ENCODE data around the gene PRKCH. TPM values are rescaled to one million over a fixed set of nuclear protein-coding genes. Genes with fewer than 3 reads are reported as not detected.

PRKCH gene
- total and polyA plus RNA-seq, 2 experiments from 2014 or later, result 2.4 to 3.5 TPM

GRCh38 chr14:61280092-61280525, 41.3 kb upstream of the PRKCH start:
- Histone ChIP-seq H3K9ac (no peak overlapping the region; the same call in 1 of the 2 replicates), H3K9me2 (ENCODE audit: insufficient read depth) (no peaks in the 10 kb centered on the region), H3K27me3 (replicated peaks; ENCODE audit: insufficient read depth) (no peaks in the 10 kb centered on the region), H3K4me2 (ENCODE audit: unreplicated experiment) (no peak overlapping the region), H3K36me3 (ENCODE audit: low read depth) (no peaks in the 10 kb centered on the region), H4K20me1 (ENCODE audit: insufficient read depth) (no peaks in the 10 kb centered on the region), H3K79me2 (ENCODE audit: insufficient read depth) (no peaks in the 10 kb centered on the region), H3K4me3 (peak overlapping the region; percentile 66), H3K9me3 (ENCODE audit: low read depth) (no peaks in the 10 kb centered on the region), H3K27ac (no peak overlapping the region), H3F3A (ENCODE audit: insufficient read depth) (peaks cover 16% of the 10 kb centered on the region), H2AFZ (peak overlapping the region; percentile 81), H3K4me1 (ENCODE audit: insufficient read depth) (peaks cover 12% of the 10 kb centered on the region; the same call in 1 of the 2 replicates)
- no peak for DNase-seq
- WGBS, 2 experiments (ENCODE audit: low coverage in 1 of 2, low lambda C conversion rate in 2 of 2, missing lambda C conversion rate in 2 of 2), result 60 to 68% methylated on average over 31 to 47 of the region's 47 CpGs
- in situ Hi-C loops (cut with MboI), result loop anchor here (25.0 kb wide), 1 partner anchor 943 kb away; no protein-coding TSS in a partner anchor
- TF ChIP-seq EZH2phosphoT487 (IDR thresholded peaks at IDR 0.05; ENCODE audit: insufficient read depth, low read depth) (no peak), EZH2 (IDR thresholded peaks at IDR 0.05; ENCODE audit: insufficient read depth, poor library complexity, severe bottlenecking) (no peak)

- H3K27me3 ChIP-seq (replicated peaks; ENCODE audit: insufficient read depth), result no peaks in the 10 kb centered on the region
- in situ Hi-C loops (cut with MboI), result loop anchor here (25.0 kb wide), 1 partner anchor 943 kb away; no protein-coding TSS in a partner anchor
- 5 to 8% methylated on average over 32 to 57 of the region's 81 CpGs for WGBS, 2 experiments (ENCODE audit: low coverage in 1 of 2, low lambda C conversion rate in 2 of 2, missing lambda C conversion rate in 2 of 2)
- peak; percentile 64 for DNase-seq
- no peaks in the 10 kb centered on the region for H3K9me3 ChIP-seq (ENCODE audit: low read depth)
- H3K4me3 ChIP-seq, result peak overlapping the region; percentile 66
- no peaks in the 10 kb centered on the region for H3K36me3 ChIP-seq (ENCODE audit: low read depth)
- no peak overlapping the region for H3K27ac ChIP-seq
- H3K9ac ChIP-seq, result peak overlapping the region; percentile 71
- H3K4me2 ChIP-seq (ENCODE audit: unreplicated experiment), result peak overlapping the region; percentile 71
- peaks cover 22% of the 10 kb centered on the region for H3F3A ChIP-seq (ENCODE audit: insufficient read depth)
- H3K79me2 ChIP-seq (ENCODE audit: insufficient read depth), result no peaks in the 10 kb centered on the region
- H4K20me1 ChIP-seq (ENCODE audit: insufficient read depth), result no peaks in the 10 kb centered on the region
- H2AFZ ChIP-seq, result peak overlapping the region; percentile 81
- TF ChIP-seq EZH2 (IDR thresholded peaks at IDR 0.05; ENCODE audit: insufficient read depth, poor library complexity, severe bottlenecking), result no peak
- no peak for TF ChIP-seq EZH2phosphoT487 (IDR thresholded peaks at IDR 0.05; ENCODE audit: insufficient read depth, low read depth)
- H3K4me1 ChIP-seq (ENCODE audit: insufficient read depth), result peaks cover 15% of the 10 kb centered on the region; the same call in 1 of the 2 replicates
- H3K9me2 ChIP-seq (ENCODE audit: insufficient read depth), result no peaks in the 10 kb centered on the region
These were observed 40.7 kb upstream of the PRKCH start for GRCh38 chr14:61280526-61281185.

GRCh38 chr14:61281186-61281947, 40.0 kb upstream of the PRKCH start, which contains the start of gene TMEM30B:
Gene TMEM30B (minus strand): TSS chr14:61281338. CDS start chr14:61281147, 191 bp downstream.
- Histone ChIP-seq H3K9ac (peak within 1 kb of the TSS; percentile 71), H3K9me2 (ENCODE audit: insufficient read depth) (no peaks in the 10 kb centered on the region), H2AFZ (peak within 1 kb of the TSS; percentile 81), H3K27me3 (replicated peaks; ENCODE audit: insufficient read depth) (no peaks in the 10 kb centered on the region), H3K4me2 (ENCODE audit: unreplicated experiment) (peak within 1 kb of the TSS; percentile 71), H3K36me3 (ENCODE audit: low read depth) (no peaks in the 10 kb centered on the region), H3K79me2 (ENCODE audit: insufficient read depth) (no peaks in the 10 kb centered on the region), H3K4me1 (ENCODE audit: insufficient read depth) (peaks cover 20% of the 10 kb centered on the region), H3F3A (ENCODE audit: insufficient read depth) (peaks cover 25% of the 10 kb centered on the region), H4K20me1 (ENCODE audit: insufficient read depth) (no peaks in the 10 kb centered on the region), H3K4me3 (peak within 1 kb of the TSS; percentile 66), H3K9me3 (ENCODE audit: low read depth) (no peaks in the 10 kb centered on the region), H3K27ac (no peak within 1 kb of the TSS)
- DNase-seq, result peak; percentile 46
- in situ Hi-C loops (cut with MboI), result loop anchor here (25.0 kb wide), 1 partner anchor 944 kb away; no protein-coding TSS in a partner anchor
- TF ChIP-seq EZH2 (IDR thresholded peaks at IDR 0.05; ENCODE audit: insufficient read depth, poor library complexity, severe bottlenecking) (no peak), EZH2phosphoT487 (IDR thresholded peaks at IDR 0.05; ENCODE audit: insufficient read depth, low read depth) (no peak)
- WGBS, 2 experiments (ENCODE audit: low coverage in 1 of 2, low lambda C conversion rate in 2 of 2, missing lambda C conversion rate in 2 of 2), result 7 to 10% methylated on average over 31 to 38 of the region's 43 CpGs

GRCh38 chr14:61281948-61282275, 39.5 kb upstream of the PRKCH start:
- in situ Hi-C loops (cut with MboI), result loop anchor here (25.0 kb wide), 1 partner anchor 945 kb away; no protein-coding TSS in a partner anchor
- no peaks in the 10 kb centered on the region for H3K9me3 ChIP-seq (ENCODE audit: low read depth)
- DNase-seq, result peak; percentile 45

More at GRCh38 chr14:61281948-61282275, 39.5 kb upstream of the PRKCH start:
- H3K9ac ChIP-seq, result no peak overlapping the region
- H4K20me1 ChIP-seq (ENCODE audit: insufficient read depth), result no peaks in the 10 kb centered on the region
- no peaks in the 10 kb centered on the region for H3K9me2 ChIP-seq (ENCODE audit: insufficient read depth)
- H3K4me2 ChIP-seq (ENCODE audit: unreplicated experiment), result no peak overlapping the region
- 14 to 29% methylated on average over 1 of the region's 1 CpG for WGBS, 2 experiments (ENCODE audit: low coverage in 1 of 2, low lambda C conversion rate in 2 of 2, missing lambda C conversion rate in 2 of 2)
- H3K27ac ChIP-seq, result no peak overlapping the region
- H3F3A ChIP-seq (ENCODE audit: insufficient read depth), result peaks cover 25% of the 10 kb centered on the region
- H3K36me3 ChIP-seq (ENCODE audit: low read depth), result no peaks in the 10 kb centered on the region
- peaks cover 20% of the 10 kb centered on the region for H3K4me1 ChIP-seq (ENCODE audit: insufficient read depth)
- TF ChIP-seq EZH2phosphoT487 (IDR thresholded peaks at IDR 0.05; ENCODE audit: insufficient read depth, low read depth) (no peak), EZH2 (IDR thresholded peaks at IDR 0.05; ENCODE audit: insufficient read depth, poor library complexity, severe bottlenecking) (no peak)
- no peak overlapping the region for H2AFZ ChIP-seq
- H3K4me3 ChIP-seq, result no peak overlapping the region
- no peaks in the 10 kb centered on the region for H3K79me2 ChIP-seq (ENCODE audit: insufficient read depth)
- no peaks in the 10 kb centered on the region for H3K27me3 ChIP-seq (replicated peaks; ENCODE audit: insufficient read depth)

Measured in GM23248 (cell line).